NCI-H1048 (cell line): Measurements from ENCODE around the gene ERV3-1.
"Not testable (repeated sequence)": the region's sequence is repeated elsewhere in the genome, so short reads cannot be mapped to it uniquely, and the experiment has no call there.

Source experiments
- DNase-seq: peaks from one replicate; lab custom pipeline; 2025; lab: John Stamatoyannopoulos, UW

Gene ERV3-1, protein sequence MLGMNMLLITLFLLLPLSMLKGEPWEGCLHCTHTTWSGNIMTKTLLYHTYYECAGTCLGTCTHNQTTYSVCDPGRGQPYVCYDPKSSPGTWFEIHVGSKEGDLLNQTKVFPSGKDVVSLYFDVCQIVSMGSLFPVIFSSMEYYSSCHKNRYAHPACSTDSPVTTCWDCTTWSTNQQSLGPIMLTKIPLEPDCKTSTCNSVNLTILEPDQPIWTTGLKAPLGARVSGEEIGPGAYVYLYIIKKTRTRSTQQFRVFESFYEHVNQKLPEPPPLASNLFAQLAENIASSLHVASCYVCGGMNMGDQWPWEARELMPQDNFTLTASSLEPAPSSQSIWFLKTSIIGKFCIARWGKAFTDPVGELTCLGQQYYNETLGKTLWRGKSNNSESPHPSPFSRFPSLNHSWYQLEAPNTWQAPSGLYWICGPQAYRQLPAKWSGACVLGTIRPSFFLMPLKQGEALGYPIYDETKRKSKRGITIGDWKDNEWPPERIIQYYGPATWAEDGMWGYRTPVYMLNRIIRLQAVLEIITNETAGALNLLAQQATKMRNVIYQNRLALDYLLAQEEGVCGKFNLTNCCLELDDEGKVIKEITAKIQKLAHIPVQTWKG

DNA sequence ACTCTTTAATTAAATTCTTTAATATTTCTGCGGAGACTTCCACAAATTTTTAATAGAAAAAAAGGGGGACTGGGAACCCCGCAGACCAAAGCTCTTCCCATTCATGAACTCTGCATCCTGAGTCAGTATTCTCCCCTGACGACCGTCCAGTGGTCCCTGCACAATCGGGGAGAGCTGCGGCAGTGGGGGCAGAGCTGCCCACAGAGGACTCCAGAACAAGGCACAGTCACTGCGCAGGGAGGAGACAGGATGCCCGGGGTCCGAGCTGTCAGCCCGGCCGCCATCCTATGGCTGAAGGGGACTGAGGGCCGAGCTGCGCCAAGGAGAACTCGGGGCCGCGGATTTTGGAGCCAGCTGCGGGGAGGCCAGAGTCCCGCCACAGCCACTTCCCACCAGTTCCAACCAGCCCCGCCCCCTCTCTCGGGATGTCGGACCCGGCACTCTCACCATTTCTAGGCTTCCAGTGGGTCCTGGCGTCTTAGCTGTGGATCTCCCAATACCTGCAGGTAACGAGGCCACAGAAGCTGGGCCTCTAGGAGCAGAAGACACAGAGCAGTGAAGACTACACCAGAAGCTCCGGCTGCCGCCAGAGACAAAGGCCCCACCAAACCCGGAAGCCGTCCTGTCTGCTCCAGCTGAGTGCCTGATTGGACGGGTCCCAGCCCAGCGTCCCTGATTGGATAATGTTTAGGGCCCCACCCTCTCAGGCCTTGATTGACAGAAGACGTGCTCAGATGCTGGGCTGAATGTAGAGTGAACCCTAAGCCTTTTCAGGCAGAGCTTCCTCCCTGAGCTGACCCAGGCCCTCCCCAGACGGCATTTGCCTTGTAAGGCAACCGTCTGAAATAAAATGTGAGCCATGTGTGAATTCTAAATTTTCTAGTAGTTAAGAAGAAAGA lies at the start of gene ERV3-1:
ERV3-1 (minus strand) TSS at position 594 of the 899 bp plus-strand sequence. CDS start 13,661 bp downstream, outside the sequence.
- DNase-seq: peak; percentile 87

DNA sequence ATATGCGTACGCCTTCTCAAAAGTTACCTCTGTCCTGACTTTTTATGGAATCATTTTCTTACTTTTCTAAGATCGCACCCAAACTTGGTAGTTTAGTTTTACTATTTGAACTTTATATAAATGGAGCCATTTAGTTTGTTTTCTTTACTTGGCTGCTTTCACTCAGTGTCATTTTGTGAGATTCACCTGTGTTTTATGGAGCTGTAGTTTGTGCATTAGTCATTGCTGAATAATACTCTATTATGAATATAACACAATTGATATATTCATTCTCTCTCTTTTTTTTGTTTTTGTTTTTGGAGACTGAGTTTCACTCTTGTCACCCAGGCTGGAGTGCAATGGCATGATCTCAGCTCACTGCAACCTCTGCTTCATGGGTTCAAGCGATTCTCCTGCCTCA lies 49.3 kb upstream of the ERV3-1 start:
- not testable (repeated sequence) for DNase-seq

DNA sequence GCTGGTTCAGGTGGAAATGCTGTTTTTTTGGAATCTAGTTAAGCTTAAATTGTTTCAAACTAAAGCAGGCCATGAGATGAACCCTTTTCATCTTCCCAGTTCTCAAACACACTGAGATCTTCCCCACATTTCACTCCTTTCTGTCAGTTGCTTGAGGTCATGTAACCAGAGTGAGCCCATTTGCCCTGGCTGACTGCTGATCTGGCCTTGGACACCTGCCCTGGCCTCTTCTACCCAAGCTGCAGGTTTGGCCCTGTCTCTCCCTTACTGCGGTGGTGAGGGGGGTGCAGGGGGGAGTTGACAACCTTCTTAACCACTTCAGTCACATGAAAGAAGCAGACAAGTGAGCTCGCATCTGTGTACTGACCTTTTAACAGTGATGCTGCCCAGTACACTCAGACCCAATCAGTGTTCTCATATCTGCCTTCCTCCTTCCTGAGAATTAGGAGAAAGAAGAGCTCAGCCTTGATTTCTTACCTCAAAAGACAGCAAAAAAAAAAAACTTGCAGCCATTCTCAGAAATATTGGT lies 48.0 kb upstream of the ERV3-1 start:
- not testable (repeated sequence) for DNase-seq

DNA sequence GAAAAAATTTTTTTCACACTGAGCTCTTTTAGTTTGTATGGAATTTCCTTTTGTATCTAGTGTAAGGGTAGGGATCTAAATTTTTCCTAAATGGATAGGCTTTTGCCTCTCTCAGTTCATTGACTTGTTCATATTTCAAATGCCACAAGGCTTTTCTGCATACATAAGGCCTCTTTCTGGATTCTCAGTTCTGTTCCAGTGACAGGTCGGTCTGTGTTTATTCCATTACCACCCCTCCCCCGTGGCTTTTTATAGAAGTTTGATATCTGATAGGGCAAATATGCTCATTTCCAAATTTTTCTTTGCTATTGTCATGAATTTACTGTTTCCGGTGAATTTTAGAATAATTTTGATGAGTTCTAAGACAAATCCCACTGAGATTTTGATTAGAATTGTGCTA lies 45.2 kb upstream of the ERV3-1 start:
- not testable (repeated sequence) for DNase-seq

DNA sequence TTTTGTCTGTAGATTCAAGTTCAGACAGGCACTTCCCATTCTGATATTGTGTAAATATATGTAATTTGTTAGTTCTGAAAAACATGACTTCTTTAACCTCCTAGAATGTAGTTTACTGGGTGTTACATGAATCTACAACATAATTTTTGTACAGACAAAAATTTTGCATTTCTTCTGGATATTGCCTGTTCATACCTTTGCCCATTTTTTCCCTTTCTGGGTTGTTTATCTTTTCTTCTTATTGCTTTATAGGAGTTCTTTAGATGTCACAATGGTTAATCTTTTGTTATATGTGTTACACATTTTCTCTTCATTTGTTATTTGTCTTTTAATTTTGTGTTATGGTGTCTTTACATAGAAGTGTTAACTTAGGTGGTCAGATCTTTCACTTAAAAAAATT lies 44.7 kb upstream of the ERV3-1 start:
- not testable (repeated sequence) for DNase-seq

DNA sequence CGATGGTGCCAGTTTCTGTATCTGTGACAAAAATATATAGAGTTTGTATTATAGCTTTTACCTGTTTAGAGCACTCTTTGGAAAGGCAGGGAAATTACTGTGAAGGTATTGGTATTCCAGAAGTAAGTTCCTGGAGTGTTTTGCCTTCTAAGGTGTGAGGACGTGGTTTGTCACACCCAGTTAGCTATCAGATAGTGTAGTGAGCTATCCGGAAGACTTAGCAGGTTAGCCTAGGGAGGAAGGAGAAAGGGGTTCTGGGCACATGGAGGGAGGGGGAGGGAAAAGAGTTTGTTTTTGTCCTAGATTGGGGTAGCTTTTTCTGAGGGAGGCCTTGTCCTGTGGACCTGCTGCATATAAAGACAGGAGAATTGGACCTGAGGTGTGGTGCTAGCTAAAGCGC lies 39.8 kb upstream of the ERV3-1 start:
- not testable (repeated sequence) for DNase-seq

DNA sequence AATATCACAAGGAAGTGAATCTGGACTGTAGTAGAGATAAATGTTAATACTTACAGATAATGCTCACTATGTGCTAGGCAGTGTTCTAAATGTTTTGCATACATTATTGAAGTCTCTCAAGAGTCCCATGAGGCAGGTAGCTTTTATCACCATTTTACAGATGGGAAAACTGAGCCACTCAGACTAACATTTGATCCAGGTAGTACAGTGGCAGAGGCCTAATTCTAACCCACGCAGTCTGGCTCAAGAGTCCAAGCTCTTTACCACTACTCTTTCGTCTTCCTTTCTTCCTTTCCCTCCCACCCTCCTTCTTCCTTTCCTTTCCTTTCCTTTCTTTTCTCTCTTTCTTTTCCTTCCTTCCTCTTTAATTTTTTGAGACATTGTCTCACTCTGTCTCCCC lies 39.1 kb upstream of the ERV3-1 start:
- DNase-seq: not testable (repeated sequence)

DNA sequence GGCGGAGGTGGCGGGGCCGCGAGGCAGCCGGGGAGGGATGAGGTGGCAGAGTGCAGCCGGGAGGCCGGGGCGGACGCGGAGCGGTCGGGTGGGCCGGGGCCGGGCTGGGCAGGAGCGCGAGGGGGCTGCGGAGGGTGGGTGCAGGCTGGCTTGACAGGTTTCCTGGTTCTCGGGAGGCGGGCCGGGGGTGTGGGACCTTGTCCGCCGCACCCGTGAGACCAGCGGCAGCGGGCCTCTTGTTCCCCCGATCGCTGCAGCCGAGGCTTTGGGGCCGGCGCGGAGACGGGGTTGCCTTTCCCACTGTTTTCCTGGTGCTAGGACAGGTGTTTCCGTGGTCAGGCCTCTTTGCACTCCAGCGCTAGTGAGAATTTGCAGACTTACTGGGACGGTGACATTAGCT lies 32.3 kb upstream of the ERV3-1 start:
- DNase-seq: not testable (repeated sequence)

DNA sequence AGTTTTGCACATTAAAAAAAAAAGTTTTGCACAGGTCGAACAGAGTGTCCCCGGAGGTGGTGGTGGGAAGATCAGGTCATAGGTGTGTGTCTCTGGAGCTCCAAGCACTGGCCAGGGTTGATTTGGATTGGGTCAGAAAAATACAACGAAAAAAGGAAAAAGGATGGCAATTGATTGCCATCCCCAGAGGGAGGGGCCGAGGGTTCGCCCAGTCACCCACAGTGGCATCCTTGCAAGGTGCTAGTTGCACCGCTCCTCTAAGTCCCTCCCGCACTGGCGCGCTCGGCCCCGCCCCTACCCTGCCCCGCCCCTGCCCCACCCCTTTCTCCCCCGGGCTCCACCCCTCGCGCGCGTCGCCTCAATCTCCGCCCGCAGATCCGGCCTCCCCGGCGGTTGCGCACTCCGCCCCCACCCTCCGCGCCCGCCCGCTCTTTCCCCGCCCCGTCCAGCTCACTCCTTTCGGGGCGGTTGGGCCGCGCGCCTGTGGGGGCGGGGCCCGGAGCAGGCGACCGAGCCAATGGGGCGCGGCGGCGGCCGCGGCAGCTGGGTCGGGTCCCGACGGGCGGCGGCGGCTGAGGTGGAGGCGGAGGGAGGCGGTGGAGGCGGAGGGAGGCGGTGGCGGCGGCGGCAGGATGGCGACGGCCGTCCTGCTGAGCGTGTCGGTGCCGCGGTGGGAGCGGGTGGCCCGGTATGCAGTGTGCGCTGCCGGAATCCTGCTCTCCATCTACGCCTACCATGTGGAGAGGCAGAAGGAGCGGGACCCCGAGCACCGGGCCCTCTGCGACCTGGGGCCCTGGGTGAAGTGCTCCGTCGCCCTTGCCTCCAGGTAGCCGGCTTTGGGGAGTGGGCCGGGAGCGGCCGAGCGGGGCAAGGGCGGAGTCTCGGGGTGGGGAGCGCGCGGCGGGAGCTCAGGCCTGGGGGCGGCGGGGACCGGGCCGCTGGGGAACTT lies 31.5 kb upstream of the ERV3-1 start:
- no peak for DNase-seq

DNA sequence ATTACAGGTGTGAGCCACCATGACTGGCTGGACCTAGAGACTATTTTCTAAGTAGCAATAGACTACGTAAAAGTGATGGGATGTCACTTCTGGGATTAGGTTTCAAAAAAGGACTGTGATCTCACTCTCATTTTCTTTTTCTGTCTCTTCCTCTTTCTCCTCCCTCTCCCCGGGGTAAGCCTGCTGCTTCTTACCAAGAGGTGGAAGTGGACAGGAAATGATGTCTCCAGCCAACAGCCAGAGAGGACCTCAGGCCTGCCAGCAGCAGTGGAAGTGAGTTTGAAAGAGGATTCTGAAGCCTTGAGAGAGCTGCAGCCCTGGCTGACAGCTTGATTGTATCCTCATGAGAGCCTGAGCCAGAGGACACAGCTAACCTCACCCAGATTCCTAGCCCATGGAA lies 30.0 kb upstream of the ERV3-1 start:
- DNase-seq: not testable (repeated sequence)

DNA sequence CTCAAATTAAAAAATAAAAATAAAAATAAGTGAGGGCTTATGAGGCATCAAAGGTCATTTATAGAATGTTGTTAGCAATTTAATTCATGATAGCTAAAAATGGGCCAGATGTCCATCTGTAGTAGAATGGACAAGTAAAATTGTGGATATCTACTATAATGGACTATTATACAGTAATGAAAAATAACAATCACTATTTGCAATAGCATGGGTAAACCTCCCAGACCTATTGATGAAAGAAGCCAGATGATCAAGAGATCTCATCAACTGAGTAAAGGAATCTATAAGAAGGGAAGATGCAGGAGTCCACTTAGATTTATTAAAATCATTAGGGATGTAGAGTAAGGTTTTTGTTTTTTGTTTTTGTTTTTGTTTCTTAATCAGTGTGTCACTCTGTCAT lies 29.0 kb upstream of the ERV3-1 start:
- DNase-seq: not testable (repeated sequence)

DNA sequence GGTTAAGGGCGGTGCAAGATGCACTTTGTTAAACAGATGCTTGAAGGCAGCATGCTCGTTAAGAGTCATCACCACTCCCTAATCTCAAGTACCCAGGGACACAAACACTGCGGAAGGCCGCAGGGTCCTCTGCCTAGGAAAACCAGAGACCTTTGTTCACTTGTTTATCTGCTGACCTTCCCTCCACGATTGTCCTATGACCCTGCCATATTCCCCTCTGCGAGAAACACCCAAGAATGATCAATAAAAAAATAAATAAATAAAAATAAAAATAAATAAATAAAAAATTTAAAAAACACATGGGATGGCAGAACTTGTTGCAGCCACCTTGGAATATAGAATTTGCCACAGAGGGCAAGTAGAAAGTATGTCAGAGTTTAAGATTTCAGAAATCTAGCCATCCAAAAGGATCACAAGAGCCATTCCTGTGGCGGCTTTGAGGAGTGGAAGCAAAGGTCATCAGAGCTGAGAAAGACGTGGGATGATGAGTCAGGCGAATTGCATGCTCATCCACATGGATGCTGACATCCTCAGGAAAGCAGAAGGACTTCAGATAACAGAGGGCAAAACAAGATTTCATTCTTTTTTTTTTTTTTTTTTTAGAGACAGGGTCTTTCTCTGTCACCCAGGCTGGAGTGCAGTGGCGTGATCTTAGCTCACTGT lies 27.8 kb upstream of the ERV3-1 start:
- DNase-seq: not testable (repeated sequence)

DNA sequence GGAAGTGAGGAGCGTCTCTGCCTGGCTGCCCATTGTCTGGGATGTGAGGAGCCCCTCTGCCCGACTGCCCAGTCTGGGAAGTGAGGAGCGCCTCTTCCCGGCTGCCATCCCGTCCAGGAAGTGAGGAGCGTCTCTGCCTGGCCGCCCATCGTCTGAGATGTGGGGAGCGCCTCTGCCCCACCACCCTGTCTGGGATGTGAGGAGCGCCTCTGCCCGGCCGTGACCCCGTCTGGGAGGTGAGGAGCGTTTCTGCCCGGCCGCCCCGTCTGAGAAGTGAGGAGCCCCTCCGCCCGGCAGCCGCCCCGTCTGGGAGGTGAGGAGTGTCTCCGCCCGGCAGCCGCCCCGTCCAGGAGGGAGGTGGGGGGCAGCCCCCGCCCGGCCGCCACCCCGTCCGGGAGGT lies 26.9 kb upstream of the ERV3-1 start:
- not testable (repeated sequence) for DNase-seq

DNA sequence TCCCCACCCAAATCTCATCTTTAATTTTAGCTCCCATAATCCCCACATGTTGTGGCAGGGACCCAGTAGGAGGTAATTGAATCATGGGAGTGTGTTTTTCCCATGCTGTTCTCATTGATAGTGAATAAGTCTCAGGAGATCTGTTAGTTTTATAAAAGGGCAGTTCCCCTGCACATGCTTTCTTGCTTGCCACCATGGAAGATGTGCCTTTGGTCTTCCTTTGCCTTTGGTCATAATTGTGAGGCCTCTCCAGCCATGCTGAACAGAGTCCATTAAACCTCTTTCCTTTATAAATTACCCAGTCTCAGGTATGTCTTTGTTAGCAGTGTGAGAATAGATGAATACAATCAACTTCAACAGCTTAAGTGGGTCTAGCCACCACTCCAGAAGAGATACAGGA lies 18.5 kb upstream of the ERV3-1 start:
- DNase-seq: not testable (repeated sequence)

DNA sequence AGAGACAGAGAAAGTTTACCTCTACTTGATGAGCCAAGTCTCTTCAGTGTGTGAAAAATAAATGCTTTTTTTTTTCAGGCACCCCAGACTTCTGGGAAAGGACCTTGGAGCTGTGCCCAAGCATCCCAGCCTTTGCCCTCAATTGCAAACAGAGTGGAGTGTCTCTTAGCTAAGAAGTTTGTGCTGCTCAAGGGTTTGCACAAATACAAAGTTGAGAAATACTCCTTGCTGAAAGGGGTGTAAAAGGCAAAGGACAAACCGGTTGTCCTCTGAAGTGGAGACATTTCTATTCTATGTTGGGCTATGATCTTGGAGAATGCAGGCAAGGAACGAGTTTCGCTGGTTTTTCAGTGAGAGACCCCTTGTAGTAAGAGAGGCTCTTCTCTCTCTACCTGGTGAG lies 14.5 kb upstream of the ERV3-1 start:
- not testable (repeated sequence) for DNase-seq

DNA sequence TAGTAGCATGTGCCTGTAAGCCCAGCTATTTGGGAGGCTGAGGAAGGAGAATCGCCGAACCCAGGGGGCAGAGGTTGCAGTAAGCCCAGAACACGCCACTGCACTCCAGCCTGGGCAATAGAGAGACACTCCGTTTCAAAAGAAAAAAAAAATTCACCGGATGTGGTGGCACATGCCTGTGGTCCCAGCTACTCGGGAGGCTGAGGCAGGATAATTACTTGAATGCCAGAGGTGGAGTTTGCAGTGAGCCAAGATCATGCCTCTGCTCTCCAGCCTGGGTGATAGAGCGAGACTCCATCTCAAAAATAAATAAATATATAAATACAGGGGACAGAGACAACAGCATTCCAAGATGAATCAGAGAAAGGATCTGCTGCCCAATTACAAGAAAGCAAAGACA lies 3.4 kb upstream of the ERV3-1 start:
- not testable (repeated sequence) for DNase-seq

DNA sequence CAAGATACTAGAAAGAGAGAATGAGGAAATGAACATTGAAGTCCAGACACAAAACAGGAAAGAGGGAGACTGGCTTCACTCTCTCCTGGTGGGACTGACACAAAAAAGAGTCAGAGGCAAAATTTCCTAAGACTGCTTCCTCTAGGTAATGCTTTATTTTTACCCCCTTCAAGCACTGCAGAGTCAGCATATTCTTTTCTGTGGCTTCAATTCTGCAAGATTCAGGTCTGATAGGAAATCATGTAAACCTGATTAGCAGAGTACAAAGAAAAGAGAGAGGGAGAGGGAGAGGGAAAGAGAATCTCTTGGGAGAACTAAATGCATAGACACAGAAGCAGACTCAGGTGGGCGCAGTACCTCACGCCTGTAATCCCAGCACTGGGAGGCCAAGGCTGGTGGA lies 2.9 kb upstream of the ERV3-1 start:
- not testable (repeated sequence) for DNase-seq

DNA sequence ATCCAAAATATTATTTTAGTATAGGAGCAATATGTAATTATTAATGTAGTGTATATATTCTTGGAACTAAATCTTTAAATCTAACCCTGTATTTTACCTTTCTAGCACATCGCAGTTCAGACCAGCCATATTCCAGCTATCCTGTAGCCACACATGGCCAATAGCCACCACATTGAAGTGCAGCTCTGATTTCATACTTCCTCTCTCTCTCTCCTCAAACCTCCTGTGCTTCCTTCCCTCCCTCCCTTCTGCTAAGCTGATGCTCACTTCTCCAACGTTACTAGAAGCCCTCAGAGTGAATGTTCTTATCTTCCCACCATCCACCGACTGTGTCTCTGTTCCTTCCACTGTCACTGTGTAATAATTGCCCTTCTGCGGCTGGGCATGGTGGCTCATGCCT lies 549 bp upstream of the ERV3-1 start:
- DNase-seq: not testable (repeated sequence)

DNA sequence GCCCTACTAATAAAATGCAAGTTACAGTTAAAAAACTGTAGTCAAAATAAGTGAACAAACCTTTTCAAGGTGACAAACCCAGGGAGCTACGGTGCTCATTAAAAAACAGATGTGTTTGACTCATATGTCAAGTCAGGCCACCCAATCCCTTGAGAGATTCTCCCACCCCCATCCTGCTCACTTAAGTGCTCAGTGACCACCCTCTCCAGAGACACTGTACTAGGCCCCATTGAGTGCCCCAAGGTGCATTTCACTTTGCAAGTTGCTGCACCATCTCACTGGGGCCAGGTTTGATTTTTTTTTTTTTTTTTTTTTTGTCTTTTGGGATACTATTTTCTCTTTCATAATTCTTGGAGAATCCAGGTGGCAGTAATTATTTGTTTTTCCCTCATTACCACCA lies 1.9 kb downstream of the ERV3-1 start:
- no peak for DNase-seq

DNA sequence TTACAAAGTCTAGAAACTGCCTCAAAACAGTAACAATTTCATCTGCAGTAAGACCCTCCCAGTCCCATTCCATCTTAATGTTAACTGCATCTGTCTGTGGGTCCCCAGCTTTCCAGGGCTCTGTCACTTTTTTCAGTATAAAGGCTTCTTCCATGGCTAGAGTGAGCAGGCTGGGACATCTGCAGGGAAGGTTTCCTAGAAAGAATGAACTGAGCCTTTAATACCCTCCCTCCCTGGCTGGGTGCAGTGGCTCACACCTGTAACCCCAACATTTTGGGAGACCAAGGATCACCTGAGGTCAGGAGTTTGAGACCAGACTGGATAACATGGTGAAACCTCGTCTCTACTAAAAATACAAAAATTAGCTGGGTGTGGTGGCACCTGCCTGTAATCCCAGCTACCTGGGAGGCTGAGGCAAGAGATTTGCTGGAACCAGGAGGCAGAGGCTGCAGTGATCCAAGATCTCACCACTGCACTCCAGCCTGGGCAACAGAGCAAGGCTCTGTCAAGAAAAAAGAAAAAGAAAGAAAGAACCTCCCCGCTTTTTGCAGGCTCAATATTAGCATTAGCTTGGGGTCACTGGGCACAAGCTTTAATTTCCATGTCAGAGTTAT lies 3.4 kb downstream of the ERV3-1 start:
- no peak for DNase-seq
